Naive thymus-derived CD4-positive, alpha-beta T cell (primary cell): ENCODE data around the gene TEX22. TPM values are rescaled to one million over a fixed set of nuclear protein-coding genes. Genes with fewer than 3 reads are reported as not detected.
"Not testable (repeated sequence)": the region's sequence is repeated elsewhere in the genome, so short reads cannot be mapped to it uniquely, and the experiment has no call there.

ENCODE experiments used
- ATAC-seq: fragments of 150-1000 bp; cut with Tn5 transposase; 2 replicates; pipeline ENCODE4 v1.10.0; 2021; ENCODE audit warnings: mild to moderate bottlenecking, moderate library complexity
- CTCF ChIA-PET: fragments of 350-600 bp; sonication (Branson Sonifier 250); formaldehyde crosslinking; loops from one replicate; lab custom pipeline; 2021; ENCODE audit warnings: antibody characterized with exemption; lab: Charles Lee
- POLR2A ChIA-PET: fragments of 350-600 bp; sonication (Branson Sonifier 250); formaldehyde crosslinking; loops from one replicate; lab custom pipeline; 2021; ENCODE audit warnings: antibody characterized with exemption, inconsistent platforms; lab: Charles Lee
- DNase-seq, 9 donors: peaks; one replicate each; pipeline versions ENCODE4 v3.0.0 to v3.0.0-alpha.2; 2020 to 2022; ENCODE audit warnings: mixed read lengths in 1 of 9
- H3K27ac ChIP-seq: one replicate; pipeline ENCODE4 v1.7.0; 2013; ENCODE audit warnings: mild to moderate bottlenecking, low read depth, low read length, moderate library complexity
- H3K27me3 ChIP-seq, 2 donors: one replicate each; pipeline ENCODE4 v1.7.0; 2013; ENCODE audit warnings: low read length in 2 of 2, mild to moderate bottlenecking in 2 of 2, moderate library complexity in 2 of 2; ENCODE audit not compliant: control insufficient read depth in 2 of 2, insufficient read depth in 2 of 2
- H3K36me3 ChIP-seq, 3 experiments: 1 replicate in 2 of 3; 2 replicates in 1 of 3; pipeline ENCODE4 v1.7.0; 2013; ENCODE audit warnings: low read length in 3 of 3, mild to moderate bottlenecking in 3 of 3, moderate library complexity in 1 of 3; ENCODE audit not compliant: insufficient read depth in 3 of 3, control insufficient read depth in 2 of 3
- H3K4me1 ChIP-seq, 2 donors: one replicate each; pipeline ENCODE4 v1.7.0; 2013; ENCODE audit warnings: low read length in 2 of 2, mild to moderate bottlenecking in 2 of 2, moderate library complexity in 1 of 2; ENCODE audit not compliant: control insufficient read depth in 2 of 2, insufficient read depth in 2 of 2
- H3K4me3 ChIP-seq: 2 replicates; pipeline ENCODE4 v1.7.0; 2013; ENCODE audit warnings: mild to moderate bottlenecking, low read length
- H3K9me3 ChIP-seq, 3 experiments: 1 replicate in 2 of 3; 2 replicates in 1 of 3; pipeline ENCODE4 v1.7.0; 2013; ENCODE audit warnings: low read length in 3 of 3; ENCODE audit not compliant: control insufficient read depth in 2 of 3
- H3K27ac Mint-ChIP-seq, 9 donors: one replicate each; pipeline ENCODE4 v1.8.0; 2020 to 2022; ENCODE audit warnings: mixed read lengths in 9 of 9, mild to moderate bottlenecking in 8 of 9, moderate library complexity in 5 of 9, inconsistent platforms in 2 of 9
- H3K27me3 Mint-ChIP-seq, 5 donors: one replicate each; pipeline ENCODE4 v1.8.0; 2021 to 2022; ENCODE audit warnings: mixed read lengths in 5 of 5, mild to moderate bottlenecking in 1 of 5
- H3K36me3 Mint-ChIP-seq, 5 donors: one replicate each; pipeline ENCODE4 v1.8.0; 2020 to 2022; ENCODE audit warnings: mixed read lengths in 5 of 5, mild to moderate bottlenecking in 3 of 5, inconsistent platforms in 1 of 5
- H3K4me1 Mint-ChIP-seq, 7 donors: one replicate each; pipeline ENCODE4 v1.8.0; 2020 to 2022; ENCODE audit warnings: mixed read lengths in 7 of 7, mild to moderate bottlenecking in 3 of 7, inconsistent platforms in 1 of 7
- H3K4me3 Mint-ChIP-seq, 10 donors: one replicate each; pipeline ENCODE4 v1.8.0; 2020 to 2022; ENCODE audit warnings: mild to moderate bottlenecking in 10 of 10, mixed read lengths in 10 of 10, moderate library complexity in 6 of 10, inconsistent platforms in 2 of 10
- H3K9me3 Mint-ChIP-seq, 11 donors: one replicate each; pipeline ENCODE4 v1.8.0; 2020 to 2022; ENCODE audit warnings: mixed read lengths in 11 of 11, mild to moderate bottlenecking in 4 of 11, inconsistent platforms in 1 of 11, moderate library complexity in 1 of 11
- intact Hi-C, 2 donors: fragments of 100-400 bp; cut with micrococcal nuclease; formaldehyde crosslinking; loops; one replicate each; pipeline ENCODE4 v1.15.1; 2023
- polyA plus RNA-seq, 2 donors: library from polyadenylated mRNA; unstranded; fragments of 300-500 nt; fragmentation: Illumina TruSeq; gene quantifications; one replicate each; pipeline ENCODE4 v1.2.3, GENCODE V29; 2021
- total RNA-seq, 6 experiments: library from RNA in 5 of 6; stranded (reverse) in 5 of 6; gene quantifications; 1 replicate in 5 of 6; 2 replicates in 1 of 6; pipeline ENCODE4 v1.2.3 and lab custom pipeline; 2021 to 2026

TEX22 gene
- total and polyA plus RNA-seq, 7 experiments from 2014 or later = 0.21 to 10.5 (median 2.4) TPM

DNA sequence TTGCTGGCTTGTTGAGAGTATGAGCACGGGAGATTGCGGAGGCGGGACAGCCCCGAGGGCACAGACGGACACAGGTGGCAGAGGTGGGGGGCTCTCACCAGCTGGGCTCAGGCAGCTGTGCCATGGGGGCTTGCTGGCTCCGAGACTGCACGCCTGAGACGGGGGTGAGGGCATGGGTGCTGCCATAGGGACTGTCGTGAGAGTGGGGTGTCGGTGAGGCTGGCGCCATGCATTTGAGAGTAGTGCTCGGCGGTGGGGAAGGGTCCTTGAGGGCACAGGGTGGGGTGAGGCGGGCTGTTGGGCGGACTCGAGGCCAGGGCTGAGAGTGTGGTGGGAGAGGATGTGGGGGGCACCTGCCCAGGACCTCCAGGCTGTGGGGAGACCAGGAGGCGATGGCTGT, 40.7 kb upstream of the TEX22 start:
- DNase-seq (no peak), ATAC-seq (no peak)
- H3K27ac ChIP-seq = no peak overlapping the region
- peaks cover 0 to 16% (median 0%) of the 10 kb centered on the region in 3 experiments for H3K36me3 ChIP-seq
- H3K9me3 ChIP-seq = no peaks in the 10 kb centered on the region
- H3K4me3 ChIP-seq = no peak overlapping the region
- Mint-ChIP-seq H3K4me1 (no peaks in the 10 kb centered on the region), H3K27me3 (no peaks in the 10 kb centered on the region), H3K9me3 (no peaks in the 10 kb centered on the region), H3K27ac (no peak overlapping the region), H3K36me3 (peaks cover 0 to 9% (median 0%) of the 10 kb centered on the region in 5 donors), H3K4me3 (no peak overlapping the region)
- no peaks in the 10 kb centered on the region for H3K27me3 ChIP-seq
- CTCF ChIA-PET = no interaction called here
- H3K4me1 ChIP-seq = no peaks in the 10 kb centered on the region
- intact Hi-C loops = no loop called here
- POLR2A ChIA-PET = no interaction called here

DNA sequence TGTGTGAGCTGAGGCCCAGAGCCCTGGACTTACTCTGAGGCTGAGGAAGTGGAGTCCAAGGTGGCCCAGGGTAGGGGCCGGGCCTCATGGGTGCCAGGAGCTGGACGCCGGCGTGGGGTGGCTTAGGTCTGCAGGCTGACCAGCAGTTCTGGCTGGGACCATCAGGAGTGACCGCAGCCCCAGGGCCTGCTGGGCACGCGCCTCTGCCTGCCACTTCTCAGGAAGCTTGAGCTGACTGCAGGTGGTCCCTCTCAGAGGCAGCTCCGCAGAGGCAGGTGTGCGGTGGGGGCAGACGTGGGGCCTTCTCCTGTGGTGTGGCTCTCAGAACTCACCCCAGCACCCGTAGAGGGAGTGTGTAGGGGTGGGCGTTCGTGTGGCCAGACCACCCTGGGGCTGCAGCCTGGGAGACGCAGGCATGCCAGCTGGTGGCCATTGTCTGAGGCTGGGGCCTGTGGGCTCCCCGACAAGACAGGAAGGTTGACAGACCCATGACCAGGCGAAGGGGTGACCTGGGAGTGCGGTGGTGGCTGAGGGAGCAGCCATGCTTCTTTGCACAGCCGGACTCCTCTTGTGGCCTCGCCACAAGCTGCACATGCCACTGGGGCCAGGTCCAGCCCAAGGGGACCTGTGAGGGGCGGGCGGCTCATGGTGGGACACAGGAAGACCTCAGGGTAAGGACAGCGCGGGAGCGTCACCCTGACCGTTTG, 40.0 kb upstream of the TEX22 start:
- Mint-ChIP-seq H3K4me3 (no peak overlapping the region), H3K27ac (no peak overlapping the region), H3K4me1 (peaks cover 0 to 4% (median 0%) of the 10 kb centered on the region in 7 donors), H3K27me3 (peaks cover 0 to under 1% (median 0%) of the 10 kb centered on the region in 5 donors), H3K36me3 (peaks cover 0 to 9% (median 0%) of the 10 kb centered on the region in 5 donors), H3K9me3 (no peaks in the 10 kb centered on the region)
- POLR2A ChIA-PET = no interaction called here
- Histone ChIP-seq H3K27ac (no peak overlapping the region), H3K27me3 (no peaks in the 10 kb centered on the region), H3K9me3 (no peaks in the 10 kb centered on the region), H3K4me1 (no peaks in the 10 kb centered on the region), H3K4me3 (no peak overlapping the region), H3K36me3 (peaks cover 0 to 16% (median 0%) of the 10 kb centered on the region in 3 experiments)
- ATAC-seq (no peak), DNase-seq (no peak)
- intact Hi-C loops = no loop called here
- CTCF ChIA-PET = interaction anchor here (0.5 to 0.6 kb wide), 2 partner anchors 128 to 272 kb away, joined by 3 to 7 read pairs; partner anchors contain the start of gene CRIP1

- intact Hi-C loops = no loop called here
- Histone ChIP-seq H3K36me3 (peaks cover 0 to 16% (median 0%) of the 10 kb centered on the region in 3 experiments), H3K4me1 (no peaks in the 10 kb centered on the region), H3K9me3 (no peaks in the 10 kb centered on the region), H3K27me3 (no peaks in the 10 kb centered on the region), H3K27ac (no peak overlapping the region), H3K4me3 (no peak overlapping the region)
- H3K4me1 Mint-ChIP-seq = peaks cover under 1 to 10% (median 6%) of the 10 kb centered on the region in 7 donors
- peaks cover 0 to 7% (median 0%) of the 10 kb centered on the region in 5 donors for H3K27me3 Mint-ChIP-seq
- POLR2A ChIA-PET = no interaction called here
- no peak overlapping the region for H3K27ac Mint-ChIP-seq
- DNase-seq = no peak
- H3K9me3 Mint-ChIP-seq = no peaks in the 10 kb centered on the region
- CTCF ChIA-PET = interaction anchor here (0.6 kb wide), 1 partner anchor 128 kb away, joined by 3 read pairs; the partner anchor contains the start of gene CRIP1
- H3K4me3 Mint-ChIP-seq = no peak overlapping the region
- ATAC-seq = no peak
- peaks cover 0 to 9% (median 0%) of the 10 kb centered on the region in 5 donors for H3K36me3 Mint-ChIP-seq
These were observed 39.4 kb upstream of the TEX22 start for GRCh38 chr14:105358943-105359342.

GRCh38 chr14:105361412-105361811, 36.9 kb upstream of the TEX22 start:
- POLR2A ChIA-PET, ATAC-seq, H3K4me3 Mint-ChIP-seq, H3K27me3 Mint-ChIP-seq, H3K4me3 ChIP-seq, H3K9me3 ChIP-seq, intact Hi-C loops, H3K9me3 Mint-ChIP-seq, H3K36me3 ChIP-seq, H3K27me3 ChIP-seq, H3K36me3 Mint-ChIP-seq, H3K27ac ChIP-seq, H3K4me1 ChIP-seq, DNase-seq: not testable (repeated sequence)
- CTCF ChIA-PET = interaction anchor here (0.9 kb wide), 1 partner anchor 176 kb away, joined by 3 read pairs; no protein-coding TSS in a partner anchor
- Mint-ChIP-seq H3K27ac (peak overlapping the region in 1 of 9 donors; percentile 37), H3K4me1 (peaks cover 2 to 14% (median 7%) of the 10 kb centered on the region in 7 donors)

DNA sequence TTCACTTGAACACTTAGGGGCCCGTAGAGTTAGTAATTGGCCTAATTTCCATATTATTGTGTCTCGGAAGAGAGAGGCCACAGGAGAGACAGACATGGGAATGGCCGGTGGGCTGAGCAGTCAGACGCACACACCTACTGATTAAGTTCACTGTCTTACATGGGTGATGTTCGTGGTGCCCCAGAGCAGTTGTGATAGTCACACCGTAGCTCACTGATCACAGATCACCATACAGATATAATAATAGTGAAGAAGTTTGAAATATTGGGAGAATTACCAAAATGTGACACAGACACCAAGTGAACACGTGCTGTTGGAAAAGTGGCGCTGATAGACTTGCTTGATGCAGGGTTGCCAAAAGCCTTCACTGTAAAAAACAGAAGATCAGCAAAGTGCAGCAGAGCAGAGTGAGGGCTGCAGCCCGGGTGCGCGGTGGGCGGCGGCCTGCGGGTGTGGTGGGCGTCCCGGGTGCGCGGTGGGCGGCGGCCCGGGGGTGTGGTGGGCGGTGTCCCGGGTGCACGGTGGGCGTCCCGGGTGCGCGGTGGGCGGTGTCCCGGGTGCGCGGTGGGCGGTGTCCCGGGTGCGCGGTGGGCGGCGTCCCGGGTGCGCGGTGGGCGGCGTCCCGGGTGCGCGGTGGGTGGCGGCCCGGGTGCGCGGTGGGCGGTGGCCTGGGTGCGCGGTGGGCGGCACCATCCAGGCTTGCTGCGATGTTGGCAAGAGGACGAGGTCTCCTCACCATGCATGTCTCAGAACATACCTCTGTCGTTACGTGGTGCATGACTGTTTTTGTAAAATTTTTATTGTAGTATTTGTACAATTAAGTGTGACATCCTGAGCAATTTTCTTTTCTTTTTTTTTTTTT, 34.3 kb upstream of the TEX22 start:
- Mint-ChIP-seq H3K4me3 (peak overlapping the region in 9 of 10 donors; percentile 25 to 84 (median 71)), H3K36me3 (peaks cover 0 to 6% (median 0%) of the 10 kb centered on the region in 5 donors), H3K4me1 (peaks cover 2 to 14% (median 7%) of the 10 kb centered on the region in 7 donors), H3K27me3 (peaks cover 0 to 8% (median 0%) of the 10 kb centered on the region in 5 donors), H3K9me3 (no peaks in the 10 kb centered on the region), H3K27ac (peak overlapping the region in 5 of 9 donors; percentile 1 to 65 (median 14))
- Histone ChIP-seq H3K27ac (no peak overlapping the region), H3K9me3 (no peaks in the 10 kb centered on the region), H3K4me3 (no peak overlapping the region), H3K36me3 (peaks cover 0 to 19% (median 0%) of the 10 kb centered on the region in 3 experiments), H3K27me3 (no peaks in the 10 kb centered on the region), H3K4me1 (peaks cover 7 to 9% of the 10 kb centered on the region in 2 donors)
- ATAC-seq = peak; percentile 74
- POLR2A ChIA-PET = no interaction called here
- CTCF ChIA-PET = interaction anchor here (0.8 to 2.1 kb wide), 2 partner anchors 126 kb away, joined by 3 to 5 read pairs; no protein-coding TSS in a partner anchor
- intact Hi-C loops = no loop called here
- peak in 7 of 9 donors; percentile 28 to 56 (median 45) for DNase-seq

DNA sequence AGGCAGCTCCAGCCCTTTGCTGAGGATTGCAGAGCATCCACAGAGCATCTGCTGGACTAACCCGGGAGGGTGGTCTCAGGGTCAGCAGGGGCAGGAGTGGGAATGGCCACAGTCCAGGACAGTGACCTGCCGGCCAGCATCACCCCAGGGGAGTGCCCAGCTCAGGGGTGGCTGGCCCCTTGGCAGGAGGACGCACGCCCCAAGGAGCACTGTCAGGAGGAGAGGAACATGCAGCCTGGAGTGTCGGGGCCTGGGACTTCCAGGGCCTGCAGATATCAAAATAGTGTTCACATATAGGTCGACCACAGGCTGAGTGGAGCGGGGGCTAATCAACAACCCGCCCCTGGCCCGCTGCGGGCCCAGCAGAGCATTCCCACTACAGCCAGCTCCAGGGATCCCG, 33.2 kb upstream of the TEX22 start:
- H3K27ac Mint-ChIP-seq = no peak overlapping the region
- H3K4me3 Mint-ChIP-seq = peak overlapping the region in 1 of 10 donors; percentile 84
- ATAC-seq (no peak), DNase-seq (no peak)
- intact Hi-C loops = no loop called here
- peaks cover 0 to 8% (median 0%) of the 10 kb centered on the region in 5 donors for H3K27me3 Mint-ChIP-seq
- Histone ChIP-seq H3K4me1 (peaks cover 7 to 9% of the 10 kb centered on the region in 2 donors), H3K4me3 (no peak overlapping the region), H3K36me3 (peaks cover 0 to 28% (median 0%) of the 10 kb centered on the region in 3 experiments), H3K27ac (no peak overlapping the region), H3K27me3 (no peaks in the 10 kb centered on the region), H3K9me3 (no peaks in the 10 kb centered on the region)
- ChIA-PET POLR2A (interaction anchor here (0.6 kb wide), 1 partner anchor 76 kb away, joined by 3 read pairs; no protein-coding TSS in a partner anchor), CTCF (interaction anchor here (0.8 kb wide), 1 partner anchor 125 kb away, joined by 3 read pairs; no protein-coding TSS in a partner anchor)
- H3K9me3 Mint-ChIP-seq = no peaks in the 10 kb centered on the region
- H3K4me1 Mint-ChIP-seq = peaks cover 2 to 14% (median 7%) of the 10 kb centered on the region in 7 donors
- peaks cover 0 to 6% (median 0%) of the 10 kb centered on the region in 5 donors for H3K36me3 Mint-ChIP-seq
